H1 (cell line): ENCODE data around the gene FLG. TPM values are rescaled to one million over a fixed set of nuclear protein-coding genes. Genes with fewer than 3 reads are reported as not detected.

Source experiments
- CTCF ChIA-PET: fragments of 300-600 bp; sonication (Branson Sonifier 250); formaldehyde crosslinking; loops from one replicate; lab custom pipeline; 2021; ENCODE audit not compliant: partially characterized antibody; lab: Charles Lee
- POLR2A ChIA-PET: fragments of 300-600 bp; sonication (Branson Sonifier 250); formaldehyde crosslinking; loops from one replicate; lab custom pipeline; 2021; ENCODE audit warnings: inconsistent platforms; ENCODE audit not compliant: partially characterized antibody; lab: Charles Lee
- DNase-seq, 2 experiments: peaks; one replicate each; pipeline versions ENCODE4 v3.0.0 to v3.0.0-alpha.2; 2010 to 2022; ENCODE audit warnings: low spot score in 2 of 2, low read depth in 1 of 2, mixed read lengths in 1 of 2
- FAIRE-seq: peaks from 2 replicates; lab custom pipeline; 2011; peaks lifted over from hg19 to GRCh38; lab: Jason Lieb, UNC
- H2AFZ ChIP-seq: 2 replicates; pipeline ENCODE4 v1.8.1; 2012; ENCODE audit warnings: low read length, inconsistent platforms
- H2AK5ac ChIP-seq: 2 replicates; pipeline ENCODE4 v1.6.1; 2013; ENCODE audit warnings: low read depth, low read length
- H2BK120ac ChIP-seq: replicated peaks from 2 replicates; pipeline ENCODE3; 2013; ENCODE audit warnings: low read depth, low read length, inconsistent platforms
- H2BK12ac ChIP-seq: 2 replicates; pipeline ENCODE4 v1.6.1; 2013; ENCODE audit warnings: low read depth, low read length
- H2BK15ac ChIP-seq: 2 replicates; pipeline ENCODE4 v1.6.1; 2013; ENCODE audit warnings: low read length
- H2BK20ac ChIP-seq: 2 replicates; pipeline ENCODE4 v1.6.1; 2013; ENCODE audit warnings: low read length
- H2BK5ac ChIP-seq: 2 replicates; pipeline ENCODE4 v1.6.1; 2013; ENCODE audit warnings: low read depth, low read length
- H3K14ac ChIP-seq: 2 replicates; pipeline ENCODE4 v1.6.1; 2013; ENCODE audit warnings: inconsistent platforms; ENCODE audit not compliant: insufficient read length
- H3K18ac ChIP-seq: 2 replicates; pipeline ENCODE4 v1.6.1; 2013; ENCODE audit warnings: low read length; ENCODE audit errors: extremely low read depth
- H3K23ac ChIP-seq: 2 replicates; pipeline ENCODE4 v1.6.1; 2013; ENCODE audit warnings: inconsistent platforms; ENCODE audit not compliant: insufficient read length
- H3K23me2 ChIP-seq: 2 replicates; pipeline ENCODE4 v1.6.1; 2013; ENCODE audit warnings: low read depth, low read length
- H3K27ac ChIP-seq: 2 replicates; pipeline ENCODE4 v1.6.1; 2011; ENCODE audit warnings: low read depth, low read length, inconsistent platforms
- H3K27me3 ChIP-seq, 4 experiments: replicated peaks in 1 of 4; 1 replicate in 1 of 4; 2 replicates in 3 of 4; pipeline versions ENCODE4 v1.6.1 to v1.8.1; 2011 to 2013; ENCODE audit warnings: low read length in 3 of 4, mild to moderate bottlenecking in 3 of 4, inconsistent platforms in 2 of 4, mixed read lengths in 2 of 4, moderate library complexity in 1 of 4; ENCODE audit not compliant: control insufficient read depth in 3 of 4, insufficient read depth in 3 of 4; ENCODE audit errors: extremely low read depth in 1 of 4
- H3K36me3 ChIP-seq, 4 experiments: 2 replicates each; pipeline versions ENCODE4 v1.6.1 to v1.8.1; 2011 to 2013; ENCODE audit warnings: mild to moderate bottlenecking in 4 of 4, low read length in 3 of 4, moderate library complexity in 2 of 4, control low read depth in 1 of 4, inconsistent platforms in 1 of 4; ENCODE audit not compliant: insufficient read depth in 4 of 4, control insufficient read depth in 2 of 4
- H3K4ac ChIP-seq: replicated peaks from 2 replicates; pipeline ENCODE3; 2013; ENCODE audit warnings: low read length, low read depth, mixed read lengths, inconsistent platforms; ENCODE audit not compliant: insufficient read length
- H3K4me1 ChIP-seq, 4 experiments: replicated peaks in 1 of 4; 1 replicate in 1 of 4; 2 replicates in 3 of 4; pipeline versions ENCODE4 v1.6.1 to v1.8.1; 2011 to 2013; ENCODE audit warnings: low read length in 3 of 4, inconsistent platforms in 2 of 4, mixed read lengths in 1 of 4; ENCODE audit not compliant: insufficient read depth in 4 of 4, control insufficient read depth in 3 of 4
- H3K4me2 ChIP-seq, 2 experiments: 2 replicates each; pipeline versions ENCODE4 v1.6.1 to v1.8.1; 2011 to 2013; ENCODE audit warnings: low read depth in 2 of 2, low read length in 2 of 2, control low read depth in 1 of 2, inconsistent platforms in 1 of 2, mild to moderate bottlenecking in 1 of 2; ENCODE audit not compliant: insufficient read depth in 1 of 2
- H3K4me3 ChIP-seq, 4 experiments: fragments of 200-600, 300-600 bp in 1 of 4; sonication (generic), shearing (Covaris generic), sonication (Bioruptor Twin) in 1 of 4; 2 replicates each; pipeline versions ENCODE4 v1.5.1 to v1.8.1; 2011 to 2016; ENCODE audit warnings: low read length in 4 of 4, low read depth in 3 of 4, control low read depth in 2 of 4, inconsistent platforms in 2 of 4, mild to moderate bottlenecking in 2 of 4, mixed read lengths in 1 of 4, moderate library complexity in 1 of 4; ENCODE audit not compliant: insufficient read depth in 2 of 4; ENCODE audit errors: extremely low read depth in 1 of 4
- H3K56ac ChIP-seq: replicated peaks from 2 replicates; pipeline ENCODE3; 2013; ENCODE audit warnings: low read depth, mild to moderate bottlenecking, mixed read lengths, low read length, inconsistent platforms; ENCODE audit not compliant: insufficient read length
- H3K79me1 ChIP-seq: 2 replicates; pipeline ENCODE4 v1.6.1; 2013; ENCODE audit warnings: low read depth, low read length, control low read depth
- H3K79me2 ChIP-seq, 2 experiments: 2 replicates each; pipeline versions ENCODE4 v1.6.1 to v1.8.1; 2012 to 2013; ENCODE audit warnings: low read length in 2 of 2, mild to moderate bottlenecking in 2 of 2, inconsistent platforms in 1 of 2; ENCODE audit not compliant: insufficient read depth in 2 of 2, control insufficient read depth in 1 of 2
- H3K9ac ChIP-seq, 4 experiments: replicated peaks in 1 of 4; 1 replicate in 1 of 4; 2 replicates in 3 of 4; pipeline versions ENCODE4 v1.6.1 to v1.8.1; 2011 to 2013; ENCODE audit warnings: low read depth in 3 of 4, low read length in 3 of 4, control low read depth in 2 of 4, mild to moderate bottlenecking in 2 of 4, moderate library complexity in 2 of 4, inconsistent platforms in 1 of 4; ENCODE audit errors: extremely low read depth in 1 of 4
- H3K9me3 ChIP-seq, 2 experiments: 2 replicates each; pipeline versions ENCODE4 v1.6.1 to v1.8.1; 2012 to 2013; ENCODE audit warnings: mild to moderate bottlenecking in 2 of 2, moderate library complexity in 2 of 2, control low read depth in 1 of 2, inconsistent platforms in 1 of 2, low read depth in 1 of 2, low read length in 1 of 2, mixed read lengths in 1 of 2; ENCODE audit not compliant: insufficient read depth in 2 of 2
- H4K20me1 ChIP-seq, 2 experiments: replicated peaks in 1 of 2; 2 replicates each; pipeline versions ENCODE3 to v1.8.1; 2011 to 2013; ENCODE audit warnings: inconsistent platforms in 2 of 2, low read length in 2 of 2, mild to moderate bottlenecking in 1 of 2; ENCODE audit not compliant: insufficient read depth in 2 of 2, control insufficient read depth in 1 of 2
- H4K5ac ChIP-seq: 2 replicates; pipeline ENCODE4 v1.6.1; 2013; ENCODE audit warnings: low read length, low read depth, mixed read lengths, inconsistent platforms; ENCODE audit not compliant: insufficient read length
- H4K8ac ChIP-seq: 2 replicates; pipeline ENCODE4 v1.8.0; 2013; ENCODE audit warnings: mild to moderate bottlenecking, moderate library complexity, low read length, inconsistent platforms; ENCODE audit not compliant: insufficient read depth; ENCODE audit errors: extremely low read depth
- H4K91ac ChIP-seq: replicated peaks from 2 replicates; pipeline ENCODE3; 2013; ENCODE audit warnings: low read length, mixed read lengths, inconsistent platforms; ENCODE audit not compliant: insufficient read length
- CHD2 ChIP-seq: IDR thresholded peaks from 2 replicates; pipeline ENCODE4 v1.6.1; 2012; ENCODE audit warnings: low read length, improper control_type of control experiment
- E2F6 ChIP-seq: IDR thresholded peaks from 2 replicates; pipeline ENCODE4 v1.6.1; 2012; ENCODE audit warnings: inconsistent platforms
- PHF8 ChIP-seq: fragments of 200-600 bp; sonication (generic); conservative IDR thresholded peaks from 2 replicates; pipeline ENCODE4 v1.7.1; 2012; ENCODE audit warnings: low read depth, mild to moderate bottlenecking, inconsistent platforms, low read length, moderate library complexity
- SAP30 ChIP-seq: fragments of 300-600 bp; sonication (generic); IDR thresholded peaks from 2 replicates; pipeline ENCODE4 v1.7.1; 2012; ENCODE audit warnings: low read length, moderate library complexity, mild to moderate bottlenecking, inconsistent platforms; ENCODE audit not compliant: insufficient read depth, insufficient replicate concordance
- TCF12 ChIP-seq: IDR thresholded peaks from 2 replicates; pipeline ENCODE4 v1.6.1; 2011; ENCODE audit warnings: low read depth, mild to moderate bottlenecking, low read length
- WGBS, 2 experiments: shearing (Covaris generic) in 1 of 2; methylation state at CpG; one replicate each; pipeline versions ENCODE4 v1.1.6 to v1.1.7; 2013 to 2015; ENCODE audit warnings: low lambda C conversion rate in 2 of 2, mixed read lengths in 2 of 2, inconsistent platforms in 1 of 2, low coverage in 1 of 2, missing lambda C conversion rate in 1 of 2; ENCODE audit not compliant: insufficient replicate concordance in 2 of 2, insufficient coverage in 1 of 2, insufficient read length in 1 of 2; ENCODE audit errors: extremely low coverage in 1 of 2, missing lambda C conversion rate in 1 of 2; 5-methylcytosine and 5-hydroxymethylcytosine counted together
- polyA plus RNA-seq, 7 experiments: library from polyadenylated mRNA; depleted of rRNA in 3 of 7; stranded (reverse) in 5 of 7; unstranded in 2 of 7; fragments of >200 nt in 5 of 7; fragments of 200-250 nt in 2 of 7; gene quantifications; 1 replicate in 5 of 7; 2 replicates in 1 of 7; 4 replicates in 1 of 7; pipeline versions ENCODE4 v1.2.1 to v1.2.3, GENCODE V29; 2011 to 2013; ENCODE audit warnings: missing spikeins in 2 of 7, mixed read lengths in 2 of 7
- total RNA-seq: library from RNA; stranded (reverse); fragmentation: NEBNext Ultra II Directional; extraction: Animal tissue kit (Norgen Biotek cat#: 25700); gene quantifications from 2 replicates; pipeline ENCODE4 v1.2.1, GENCODE V29; 2021

The FLG gene
- total and polyA plus RNA-seq, 2 of the 8 experiments (the other 6 are each of a cell fraction or from before 2014, with no cell fraction given): not detected

- ChIA-PET CTCF (no interaction called here), POLR2A (no interaction called here)
- DNase-seq (no peak), FAIRE-seq (no peak)
- TF ChIP-seq PHF8 (no peak), TCF12 (no peak), E2F6 (no peak), CHD2 (no peak), SAP30 (no peak)
- H3K27ac ChIP-seq: no peak overlapping the region
- peaks cover 80 to 81% of the 10 kb centered on the region in 2 experiments for H3K9me3 ChIP-seq
- H3K79me2 ChIP-seq: no peaks in the 10 kb centered on the region
- no peaks in the 10 kb centered on the region; the same call in 1 of the 2 replicates for H3K23me2 ChIP-seq
- WGBS, 2 experiments: 84% methylated on average over 1 of the region's 1 CpG; no CpG with 5 or more reads in 1 of the 2 experiments
- H3K18ac ChIP-seq: no peak overlapping the region
- H2BK12ac ChIP-seq: no peak overlapping the region
- H3K27me3 ChIP-seq: no peaks in the 10 kb centered on the region
- no peak overlapping the region for H3K23ac ChIP-seq
- no peak overlapping the region for H2BK20ac ChIP-seq
- no peak overlapping the region for H3K4me2 ChIP-seq
- H4K20me1 ChIP-seq: no peaks in the 10 kb centered on the region
- H2AK5ac ChIP-seq: no peak overlapping the region
- H3K56ac ChIP-seq: no peak overlapping the region
- no peak overlapping the region for H4K8ac ChIP-seq
- no peaks in the 10 kb centered on the region for H3K79me1 ChIP-seq
- H2BK120ac ChIP-seq: no peak overlapping the region
- no peak overlapping the region for H4K91ac ChIP-seq
- no peaks in the 10 kb centered on the region for H3K4me1 ChIP-seq
- H2BK5ac ChIP-seq: no peak overlapping the region
- no peak overlapping the region for H3K9ac ChIP-seq
- no peak overlapping the region for H3K14ac ChIP-seq
- no peak overlapping the region for H3K4me3 ChIP-seq
- no peak overlapping the region for H2AFZ ChIP-seq
- H4K5ac ChIP-seq: no peak overlapping the region
- no peaks in the 10 kb centered on the region for H3K36me3 ChIP-seq
- no peak overlapping the region for H2BK15ac ChIP-seq
- H3K4ac ChIP-seq: no peak overlapping the region
Observed at GRCh38 chr1:152328801-152329391, 3.9 kb upstream of the FLG start.
